Measurements from ENCODE around the gene ARID1B. TPM values are rescaled to one million over a fixed set of nuclear protein-coding genes. Genes with fewer than 3 reads are reported as not detected.
"Not testable (repeated sequence)": the region's sequence is repeated elsewhere in the genome, so short reads cannot be mapped to it uniquely, and the experiment has no call there.

ARID1B gene
- total and polyA plus RNA-seq, 10 of the 15 experiments (the other 5 are each of a cell fraction or from before 2014, with no cell fraction given): 24.7 to 133 (median 54.6) TPM

GRCh38 chr6:156944412-156944811 lies 167.2 kb downstream of the ARID1B start (continued):
- no peak for TF ChIP-seq ZNF687 (IDR thresholded peaks at IDR 0.05)
- TF ChIP-seq FOS (IDR thresholded peaks at IDR 0.05; ENCODE audit: borderline replicate concordance, extremely low read depth, insufficient read length): no peak
- no peak for TF ChIP-seq JUND (IDR thresholded peaks at IDR 0.05; ENCODE audit: low read depth, low read length)
- no peak for TF ChIP-seq SUPT20H (IDR thresholded peaks at IDR 0.05; ENCODE audit: borderline replicate concordance, control insufficient read depth, low read depth, low read length)

GRCh38 chr6:156945789-156946172 lies 168.6 kb downstream of the ARID1B start:
- FAIRE-seq, ATAC-seq: not testable (repeated sequence)
- peaks cover 72% of the 10 kb centered on the region for H3K79me2 ChIP-seq (ENCODE audit: control insufficient read depth, insufficient read depth, low read length)

More at GRCh38 chr6:156945789-156946172, 168.6 kb downstream of the ARID1B start:
- H3K4me3 ChIP-seq; H3K36me3 ChIP-seq (ENCODE audit: control insufficient read depth in 2 of 2, insufficient read depth in 2 of 2, low read length in 1 of 2); BruUV-seq (replicated peaks); H3K27me3 ChIP-seq (replicated peaks in 1 of 2; ENCODE audit: control insufficient read depth in 2 of 2, insufficient read depth in 2 of 2, low read length in 1 of 2); H3K4me2 ChIP-seq (ENCODE audit: control insufficient read depth, insufficient read depth); H4K20me1 ChIP-seq (ENCODE audit: control insufficient read depth, insufficient read depth); DNase-seq (ENCODE audit: low read depth, low spot score); H3K9me3 ChIP-seq (replicated peaks; ENCODE audit: control insufficient read depth, insufficient read depth, low read length); H2AFZ ChIP-seq (ENCODE audit: control insufficient read depth, low read depth, low read length); H3K27ac ChIP-seq (ENCODE audit: control insufficient read depth, insufficient read depth); intact Hi-C loops (cut with micrococcal nuclease; ENCODE audit: unreplicated experiment); in situ Hi-C loops (cut with MboI); H3K4me1 ChIP-seq (ENCODE audit: control insufficient read depth, insufficient read depth, low read length); RAD21 ChIA-PET (ENCODE audit: unreplicated experiment); H3K9ac ChIP-seq (ENCODE audit: control insufficient read depth, insufficient read depth, low read length): not testable (repeated sequence)
- POLR2A ChIA-PET: interaction anchor here (0.9 kb wide), 1 partner anchor 14 kb away, joined by 3 read pairs; no protein-coding TSS in a partner anchor
- CTCF ChIA-PET: interaction anchor here (0.6 kb wide), 1 partner anchor 100 kb away, joined by 4 read pairs; no protein-coding TSS in a partner anchor
- 97% methylated on average over 6 of the region's 6 CpGs for WGBS (ENCODE audit: insufficient coverage, insufficient replicate concordance, low lambda C conversion rate, missing lambda C conversion rate)
- SMC1A ChIA-PET (ENCODE audit: uncharacterized antibody, unreplicated experiment): interaction anchor here (1.1 kb wide), 1 partner anchor 20 kb away, joined by 6 read pairs; no protein-coding TSS in a partner anchor

All from GM12878 (cell line).